AG09319 (cell line): Measurements from ENCODE around the gene CLASP1.

Experiments used
- DNase-seq: peaks from one replicate; pipeline ENCODE4 v3.0.0-alpha.2; 2010; ENCODE audit warnings: low read depth; ENCODE audit errors: extremely low read depth
- CTCF ChIP-seq: IDR thresholded peaks from 2 replicates; pipeline ENCODE4 v1.5.1; 2011; ENCODE audit warnings: low read depth, mild to moderate bottlenecking, inconsistent platforms, low read length, moderate library complexity

Gene CLASP1

GRCh38 chr2:121587131-121587530, 62.1 kb downstream of the CLASP1 start:
- TF ChIP-seq CTCF: no peak
- no peak for DNase-seq

GRCh38 chr2:121584741-121585140, 64.5 kb downstream of the CLASP1 start:
- no peak for TF ChIP-seq CTCF

GRCh38 chr2:121583555-121583954, 65.7 kb downstream of the CLASP1 start:
- no peak for DNase-seq
- TF ChIP-seq CTCF: no peak

More at GRCh38 chr2:121584741-121585140, 64.5 kb downstream of the CLASP1 start:
- DNase-seq: no peak

- DNase-seq: no peak
- no peak for TF ChIP-seq CTCF
These were observed 67.0 kb downstream of the CLASP1 start for GRCh38 chr2:121582272-121582671.

- DNase-seq: no peak
These were observed 70.0 kb downstream of the CLASP1 start for GRCh38 chr2:121579309-121579708.

GRCh38 chr2:121577381-121577780, 71.9 kb downstream of the CLASP1 start:
- no peak for DNase-seq
- TF ChIP-seq CTCF: no peak

More at GRCh38 chr2:121579309-121579708, 70.0 kb downstream of the CLASP1 start:
- TF ChIP-seq CTCF: no peak

- DNase-seq: no peak
- TF ChIP-seq CTCF: no peak
These were observed 73.0 kb downstream of the CLASP1 start for GRCh38 chr2:121576263-121576662.
